ENCODE measurements around the gene STX10.
A peak's percentile ranks its signal among the peaks of the same experiment; 100 is the strongest.

Gene STX10

DNA sequence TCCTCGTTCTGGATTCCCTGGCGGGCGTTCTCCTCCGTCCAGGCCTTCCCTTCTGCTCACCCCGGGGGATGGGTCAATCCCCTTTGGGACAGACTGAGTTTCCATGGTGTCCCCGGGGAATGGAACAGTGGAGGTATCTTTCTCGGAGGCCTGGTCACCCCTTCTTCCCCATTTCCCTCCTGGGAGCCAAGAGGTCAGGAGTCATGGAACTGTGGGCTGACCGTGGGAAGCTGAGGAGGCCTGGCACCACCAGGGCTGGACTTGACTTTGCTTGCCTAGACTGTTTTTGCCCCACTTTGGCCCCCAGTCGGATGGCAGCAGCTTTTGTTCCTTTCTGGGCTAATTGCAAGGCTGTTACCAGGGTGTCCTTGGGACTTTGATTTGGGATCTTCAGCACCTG, 30.1 kb downstream of the STX10 start:
- H3K36me3 ChIP-seq (ENCODE audit: control insufficient read depth in 4 of 4, insufficient read depth in 4 of 4, low read length in 3 of 4): peaks cover 0 to 38% (median 7%) of the 10 kb centered on the region in 4 experiments
- 95% methylated on average over 9 of the region's 9 CpGs for WGBS (ENCODE audit: insufficient coverage)
- peaks cover 0 to 42% (median 35%) of the 10 kb centered on the region in 4 experiments for H3K4me1 ChIP-seq (ENCODE audit: control extremely low read depth in 1 of 4, control insufficient read depth in 4 of 4, insufficient read depth in 4 of 4, low read length in 3 of 4)
- H3K9me3 ChIP-seq (ENCODE audit: control extremely low read depth in 1 of 5, control insufficient read depth in 4 of 5, insufficient read depth in 2 of 5, low read depth in 1 of 5, low read length in 4 of 5): no peaks in the 10 kb centered on the region
- H3K27me3 ChIP-seq (replicated peaks in 2 of 5; ENCODE audit: control insufficient read depth in 4 of 5, insufficient read depth in 5 of 5, low read length in 4 of 5): no peaks in the 10 kb centered on the region
- ChIA-PET POLR2A (interaction anchor here (0.7 to 2.9 kb wide), 4 partner anchors 15 to 30 kb away, joined by 3 to 18 read pairs (median 7); partner anchors contain the start of genes IER2 and STX10), CTCF (interaction anchor here (0.7 to 1.2 kb wide), 5 partner anchors 9 to 154 kb away, joined by 3 to 7 read pairs (median 3); no protein-coding TSS in a partner anchor)
- peak overlapping the region in 1 of 2 experiments; percentile 65 for H3K27ac ChIP-seq (ENCODE audit: insufficient read depth in 1 of 2, low read depth in 1 of 2, low read length in 2 of 2, poor library complexity in 1 of 2, severe bottlenecking in 2 of 2)
- H3K4me3 ChIP-seq (ENCODE audit: control insufficient read depth in 1 of 7, extremely low read depth in 1 of 7, insufficient read depth in 4 of 7, low read depth in 2 of 7, low read length in 6 of 7): peak overlapping the region in 1 of 7 experiments; percentile 92
- no peak for DNase-seq

GRCh38 chr19:13119627-13120026, 30.5 kb downstream of the STX10 start:
- no peak for DNase-seq
- POLR2A ChIA-PET: interaction anchor here (0.5 to 2.9 kb wide), 7 partner anchors 15 to 87 kb away, joined by 3 to 18 read pairs (median 3); partner anchors contain the start of genes IER2, LYL1 and STX10
- Histone ChIP-seq H3K4me3 (ENCODE audit: control insufficient read depth in 1 of 7, extremely low read depth in 1 of 7, insufficient read depth in 4 of 7, low read depth in 2 of 7, low read length in 6 of 7) (peak overlapping the region in 5 of 7 experiments; percentile 79 to 94 (median 91)), H3K27me3 (replicated peaks in 2 of 5; ENCODE audit: control insufficient read depth in 4 of 5, insufficient read depth in 5 of 5, low read length in 4 of 5) (no peaks in the 10 kb centered on the region), H3K27ac (ENCODE audit: insufficient read depth in 1 of 2, low read depth in 1 of 2, low read length in 2 of 2, poor library complexity in 1 of 2, severe bottlenecking in 2 of 2) (peak overlapping the region in 1 of 2 experiments; percentile 65), H3K9me3 (ENCODE audit: control extremely low read depth in 1 of 5, control insufficient read depth in 4 of 5, insufficient read depth in 2 of 5, low read depth in 1 of 5, low read length in 4 of 5) (no peaks in the 10 kb centered on the region), H3K4me1 (ENCODE audit: control extremely low read depth in 1 of 4, control insufficient read depth in 4 of 4, insufficient read depth in 4 of 4, low read length in 3 of 4) (peaks cover 0 to 46% (median 36%) of the 10 kb centered on the region in 4 experiments), H3K36me3 (ENCODE audit: control insufficient read depth in 4 of 4, insufficient read depth in 4 of 4, low read length in 3 of 4) (peaks cover 0 to 42% (median 9%) of the 10 kb centered on the region in 4 experiments)
- 96% methylated on average over 8 of the region's 8 CpGs for WGBS (ENCODE audit: insufficient coverage)
- CTCF ChIA-PET: interaction anchor here (0.7 to 2.5 kb wide), 7 partner anchors 9 to 154 kb away, joined by 3 to 9 read pairs (median 3); no protein-coding TSS in a partner anchor

DNA sequence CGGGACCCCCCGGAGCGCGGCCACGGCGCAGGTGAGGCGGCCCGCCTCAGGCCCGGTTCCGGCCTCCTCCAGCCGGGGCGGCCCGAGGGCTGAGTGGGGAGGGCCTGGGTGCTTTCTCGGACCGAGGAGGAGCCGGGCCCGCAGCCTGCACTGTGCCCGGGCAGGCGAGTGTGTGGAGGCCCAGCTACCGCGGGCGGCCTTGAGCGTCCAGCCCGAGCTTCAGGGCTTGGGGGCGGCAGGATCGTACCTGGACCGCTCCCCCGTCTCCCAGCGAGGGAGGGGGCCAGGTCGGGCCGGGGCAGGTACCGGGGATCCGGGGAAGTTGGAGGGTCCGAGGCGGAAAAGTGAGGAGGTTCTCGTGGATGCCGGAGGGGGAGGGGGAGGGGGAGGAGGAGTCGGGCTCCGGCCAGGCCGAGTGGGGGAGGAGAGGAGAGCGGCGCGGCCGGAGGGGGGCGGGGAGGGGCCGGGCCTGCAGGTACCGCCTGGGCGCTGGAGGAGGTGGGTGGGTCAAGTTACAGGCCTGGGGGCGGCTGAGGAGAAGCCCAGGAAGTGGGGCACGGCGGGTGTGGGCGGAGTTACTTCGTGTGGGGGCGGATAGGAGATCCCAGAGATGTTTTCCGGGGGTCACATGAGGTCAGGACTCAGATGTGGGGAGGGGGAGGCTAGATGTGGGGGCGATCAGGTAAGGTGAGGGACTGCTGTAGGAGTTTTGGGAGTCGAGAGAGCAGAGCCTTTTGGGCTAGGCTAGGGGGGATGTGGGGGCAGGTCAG, 31.6 kb downstream of the STX10 start:
- no peaks in the 10 kb centered on the region for H3K9me3 ChIP-seq (ENCODE audit: control extremely low read depth in 1 of 5, control insufficient read depth in 4 of 5, insufficient read depth in 2 of 5, low read depth in 1 of 5, low read length in 4 of 5)
- WGBS (ENCODE audit: insufficient coverage): 0% methylated on average over 31 of the region's 57 CpGs
- DNase-seq: peak in 1 of 3 donors; percentile 31
- H3K36me3 ChIP-seq (ENCODE audit: control insufficient read depth in 4 of 4, insufficient read depth in 4 of 4, low read length in 3 of 4): peaks cover 0 to 42% (median 10%) of the 10 kb centered on the region in 4 experiments
- peak overlapping the region; percentile 50 to 81 for H3K27ac ChIP-seq (ENCODE audit: insufficient read depth in 1 of 2, low read depth in 1 of 2, low read length in 2 of 2, poor library complexity in 1 of 2, severe bottlenecking in 2 of 2)
- H3K27me3 ChIP-seq (replicated peaks in 2 of 5; ENCODE audit: control insufficient read depth in 4 of 5, insufficient read depth in 5 of 5, low read length in 4 of 5): no peaks in the 10 kb centered on the region
- peaks cover 0 to 46% (median 36%) of the 10 kb centered on the region in 4 experiments for H3K4me1 ChIP-seq (ENCODE audit: control extremely low read depth in 1 of 4, control insufficient read depth in 4 of 4, insufficient read depth in 4 of 4, low read length in 3 of 4)
- CTCF ChIA-PET: interaction anchor here (1.1 to 4.2 kb wide), 7 partner anchors 10 to 37 kb away, joined by 4 to 25 read pairs (median 6); partner anchors contain the start of genes IER2 and STX10
- peak overlapping the region; percentile 75 to 94 (median 90) for H3K4me3 ChIP-seq (ENCODE audit: control insufficient read depth in 1 of 7, extremely low read depth in 1 of 7, insufficient read depth in 4 of 7, low read depth in 2 of 7, low read length in 6 of 7)
- POLR2A ChIA-PET: interaction anchor here (0.8 to 2.9 kb wide), 10 partner anchors 14 to 45 kb away, joined by 3 to 18 read pairs (median 6); partner anchors contain the start of genes IER2, LYL1 and STX10

GRCh38 chr19:13117772-13118423, 32.3 kb downstream of the STX10 start, which contains the start of gene NACC1:
Gene NACC1 (plus strand): TSS chr19:13118264. CDS start chr19:13135208, 16,944 bp downstream.
- POLR2A ChIA-PET: interaction anchor here (0.5 to 2.9 kb wide), 9 partner anchors 13 to 45 kb away, joined by 3 to 18 read pairs (median 6); partner anchors contain the start of genes IER2, LYL1 and STX10
- H3K36me3 ChIP-seq (ENCODE audit: control insufficient read depth in 4 of 4, insufficient read depth in 4 of 4, low read length in 3 of 4): peaks cover 0 to 39% (median 13%) of the 10 kb centered on the region in 4 experiments
- 5% methylated on average over 26 of the region's 65 CpGs for WGBS (ENCODE audit: insufficient coverage)
- CTCF ChIA-PET: interaction anchor here (1.1 to 4.2 kb wide), 7 partner anchors 10 to 38 kb away, joined by 4 to 25 read pairs (median 6); partner anchors contain the start of genes IER2 and STX10
- no peaks in the 10 kb centered on the region for H3K27me3 ChIP-seq (replicated peaks in 2 of 5; ENCODE audit: control insufficient read depth in 4 of 5, insufficient read depth in 5 of 5, low read length in 4 of 5)
- H3K4me1 ChIP-seq (ENCODE audit: control extremely low read depth in 1 of 4, control insufficient read depth in 4 of 4, insufficient read depth in 4 of 4, low read length in 3 of 4): peaks cover 0 to 46% (median 36%) of the 10 kb centered on the region in 4 experiments
- H3K27ac ChIP-seq (ENCODE audit: insufficient read depth in 1 of 2, low read depth in 1 of 2, low read length in 2 of 2, poor library complexity in 1 of 2, severe bottlenecking in 2 of 2): peak within 1 kb of the TSS; percentile 50 to 83
- peak within 1 kb of the TSS; percentile 83 to 97 (median 95) for H3K4me3 ChIP-seq (ENCODE audit: control insufficient read depth in 1 of 7, extremely low read depth in 1 of 7, insufficient read depth in 4 of 7, low read depth in 2 of 7, low read length in 6 of 7)
- H3K9me3 ChIP-seq (ENCODE audit: control extremely low read depth in 1 of 5, control insufficient read depth in 4 of 5, insufficient read depth in 2 of 5, low read depth in 1 of 5, low read length in 4 of 5): no peaks in the 10 kb centered on the region
- peak; percentile 87 to 94 (median 92) for DNase-seq

GRCh38 chr19:13117176-13117771, 32.9 kb downstream of the STX10 start:
- H3K27ac ChIP-seq (ENCODE audit: insufficient read depth in 1 of 2, low read depth in 1 of 2, low read length in 2 of 2, poor library complexity in 1 of 2, severe bottlenecking in 2 of 2): peak overlapping the region in 1 of 2 experiments; percentile 83
- WGBS (ENCODE audit: insufficient coverage): 32% methylated on average over 12 of the region's 20 CpGs
- no peaks in the 10 kb centered on the region for H3K27me3 ChIP-seq (replicated peaks in 2 of 5; ENCODE audit: control insufficient read depth in 4 of 5, insufficient read depth in 5 of 5, low read length in 4 of 5)
- H3K36me3 ChIP-seq (ENCODE audit: control insufficient read depth in 4 of 4, insufficient read depth in 4 of 4, low read length in 3 of 4): peaks cover 2 to 39% (median 18%) of the 10 kb centered on the region in 4 experiments
- ChIA-PET POLR2A (interaction anchor here (0.5 to 2.6 kb wide), 9 partner anchors 12 to 46 kb away, joined by 3 to 18 read pairs (median 5); partner anchors contain the start of gene LYL1), CTCF (interaction anchor here (1.1 to 4.2 kb wide), 5 partner anchors 11 to 38 kb away, joined by 4 to 25 read pairs (median 8); partner anchors contain the start of genes IER2 and STX10)
- peak overlapping the region; percentile 83 to 97 (median 95) for H3K4me3 ChIP-seq (ENCODE audit: control insufficient read depth in 1 of 7, extremely low read depth in 1 of 7, insufficient read depth in 4 of 7, low read depth in 2 of 7, low read length in 6 of 7)
- H3K4me1 ChIP-seq (ENCODE audit: control extremely low read depth in 1 of 4, control insufficient read depth in 4 of 4, insufficient read depth in 4 of 4, low read length in 3 of 4): peaks cover 0 to 46% (median 36%) of the 10 kb centered on the region in 4 experiments
- peak in 2 of 3 donors; percentile 29 to 41 for DNase-seq
- no peaks in the 10 kb centered on the region for H3K9me3 ChIP-seq (ENCODE audit: control extremely low read depth in 1 of 5, control insufficient read depth in 4 of 5, insufficient read depth in 2 of 5, low read depth in 1 of 5, low read length in 4 of 5)
